Endothelial cell of umbilical vein (primary cell): ENCODE data around the gene HIP1. TPM values are rescaled to one million over a fixed set of nuclear protein-coding genes. Genes with fewer than 3 reads are reported as not detected.
"Not testable (repeated sequence)": the region's sequence is repeated elsewhere in the genome, so short reads cannot be mapped to it uniquely, and the experiment has no call there.

ENCODE experiments used
- BruUV-seq: library from RNA; stranded (reverse); fragments of 400-500 nt; replicated peaks from 2 replicates; lab custom pipeline; 2021; lab: Mats Ljungman, UMichigan
- CTCF ChIA-PET: fragments of 300-600, 350-600 bp; sonication (Branson Sonifier 250); formaldehyde crosslinking; loops from one replicate; lab custom pipeline; 2021; ENCODE audit warnings: antibody characterized with exemption, inconsistent platforms; lab: Charles Lee
- POLR2A ChIA-PET: fragments of 300-600, 350-600 bp; sonication (Branson Sonifier 250); formaldehyde crosslinking; loops from one replicate; lab custom pipeline; 2021; ENCODE audit warnings: antibody characterized with exemption, inconsistent platforms; lab: Charles Lee
- DNase-seq: peaks from one replicate; pipeline ENCODE4 v3.0.0-alpha.2; 2011; ENCODE audit warnings: low read depth, low spot score
- FAIRE-seq: peaks from 2 replicates; lab custom pipeline; 2011; peaks lifted over from hg19 to GRCh38; lab: Jason Lieb, UNC
- H2AFZ ChIP-seq: 2 replicates; pipeline ENCODE4 v1.6.0; 2012; ENCODE audit warnings: low read depth, low read length, control low read depth, inconsistent platforms
- H3K27ac ChIP-seq: 2 replicates; pipeline ENCODE4 v1.5.1; 2011; ENCODE audit warnings: low read depth, mild to moderate bottlenecking, control low read depth, low read length, moderate library complexity; ENCODE audit not compliant: insufficient read depth
- H3K27me3 ChIP-seq, 2 experiments: 2 replicates each; pipeline versions ENCODE4 v1.6.0 to v1.6.1; 2011; ENCODE audit warnings: low read length in 2 of 2, mixed read lengths in 1 of 2; ENCODE audit not compliant: control insufficient read depth in 2 of 2, insufficient read depth in 2 of 2
- H3K36me3 ChIP-seq, 2 experiments: 2 replicates in 1 of 2; 3 replicates in 1 of 2; pipeline ENCODE4 v1.5.1; 2011; ENCODE audit warnings: low read length in 2 of 2, mild to moderate bottlenecking in 1 of 2, moderate library complexity in 1 of 2; ENCODE audit not compliant: control insufficient read depth in 2 of 2, insufficient read depth in 2 of 2; ENCODE audit errors: extremely low read depth in 1 of 2
- H3K4me1 ChIP-seq: 3 replicates; pipeline ENCODE4 v1.5.1; 2011; ENCODE audit warnings: mild to moderate bottlenecking, low read length; ENCODE audit not compliant: control insufficient read depth, insufficient read depth; ENCODE audit errors: extremely low read depth
- H3K4me2 ChIP-seq: 2 replicates; pipeline ENCODE4 v1.6.1; 2011; ENCODE audit warnings: low read length, control low read depth, mixed read lengths; ENCODE audit not compliant: insufficient read depth
- H3K4me3 ChIP-seq, 3 experiments: fragments of 200-600 bp in 1 of 3; sonication (generic), shearing (Covaris generic) in 1 of 3; replicated peaks in 1 of 3; 2 replicates each; pipeline ENCODE4 v1.5.1; 2011 to 2016; ENCODE audit warnings: control low read depth in 3 of 3, low read length in 3 of 3, mild to moderate bottlenecking in 2 of 3, inconsistent platforms in 1 of 3, low read depth in 1 of 3, moderate library complexity in 1 of 3; ENCODE audit not compliant: insufficient read depth in 1 of 3
- H3K79me2 ChIP-seq: 2 replicates; pipeline ENCODE4 v1.6.0; 2012; ENCODE audit warnings: low read length, inconsistent platforms; ENCODE audit not compliant: control insufficient read depth, insufficient read depth
- H3K9ac ChIP-seq: replicated peaks from 2 replicates; pipeline ENCODE3; 2011; ENCODE audit warnings: low read length, control low read depth; ENCODE audit not compliant: insufficient read depth; ENCODE audit errors: extremely low read depth
- H3K9me1 ChIP-seq: replicated peaks from 3 replicates; pipeline ENCODE4 v1.6.0; 2011; ENCODE audit warnings: mild to moderate bottlenecking, low read length; ENCODE audit not compliant: control insufficient read depth, insufficient read depth; ENCODE audit errors: extremely low read depth
- H3K9me3 ChIP-seq: replicated peaks from 2 replicates; pipeline ENCODE4 v1.5.1; 2012; ENCODE audit warnings: low read length, inconsistent platforms; ENCODE audit not compliant: control insufficient read depth, insufficient read depth
- H4K20me1 ChIP-seq: replicated peaks from 2 replicates; pipeline ENCODE3; 2011; ENCODE audit warnings: mild to moderate bottlenecking, low read length; ENCODE audit not compliant: control insufficient read depth, insufficient read depth; ENCODE audit errors: extremely low read depth
- CTCF ChIP-seq, 2 donors: IDR thresholded peaks; 1 replicate in 1 of 2; 2 replicates in 1 of 2; pipeline ENCODE4 v1.5.1; 2011; ENCODE audit warnings: low read length in 2 of 2, mild to moderate bottlenecking in 2 of 2, moderate library complexity in 2 of 2, control low read depth in 1 of 2, inconsistent platforms in 1 of 2, low read depth in 1 of 2; ENCODE audit not compliant: insufficient read depth in 1 of 2; ENCODE audit errors: extremely low read depth in 1 of 2
- EZH2 ChIP-seq: IDR thresholded peaks from 2 replicates; pipeline ENCODE4 v1.6.1; 2012; ENCODE audit warnings: borderline replicate concordance, low read depth, mild to moderate bottlenecking, moderate library complexity, low read length, inconsistent platforms; ENCODE audit not compliant: severe bottlenecking
- MAX ChIP-seq: IDR thresholded peaks from 2 replicates; pipeline ENCODE4 v1.6.1; 2011; ENCODE audit not compliant: insufficient read depth, insufficient read length
- MYC ChIP-seq: IDR thresholded peaks from one replicate; pipeline ENCODE4 v1.6.1; 2011; ENCODE audit warnings: mild to moderate bottlenecking, low read depth, low read length
- POLR2A ChIP-seq: IDR thresholded peaks from 2 replicates; pipeline ENCODE4 v1.6.1; 2012; ENCODE audit warnings: low read depth, mild to moderate bottlenecking, control low read depth, low read length
- dilution Hi-C: fragments of 300-500 bp; cut with MboI; formaldehyde crosslinking; loops from one replicate; pipeline ENCODE4 v1.15.0; 2019; ENCODE audit warnings: low sequenced_read_pairs; ENCODE audit not compliant: extremely low pct_ligation_motif_present
- intact Hi-C: fragments of 100-400 bp; cut with micrococcal nuclease; formaldehyde crosslinking; loops from one replicate; pipeline ENCODE4 v1.10.0; 2022
- polyA plus RNA-seq, 4 experiments: library from polyadenylated mRNA; depleted of rRNA in 3 of 4; stranded (reverse) in 3 of 4; unstranded in 1 of 4; fragments of >200 nt; gene quantifications; 2 replicates each; pipeline versions ENCODE4 v1.2.1 to v1.2.3, GENCODE V29; 2011 to 2012; ENCODE audit warnings: missing spikeins in 1 of 4
- total RNA-seq: library from RNA; stranded (reverse); gene quantifications from 2 replicates; pipeline ENCODE4 v1.2.3, GENCODE V29; 2021

Gene HIP1
- total and polyA plus RNA-seq, 2 donors (not counting 3 experiments of a cell fraction or from before 2014, with no cell fraction given), result 23.7 to 47.6 TPM

GRCh38 chr7:75686551-75686950, 52.2 kb downstream of the HIP1 start:
- Histone ChIP-seq H3K9me1 (no peaks in the 10 kb centered on the region), H3K4me2 (no peak overlapping the region), H2AFZ (no peak overlapping the region), H3K27me3 (no peaks in the 10 kb centered on the region), H4K20me1 (no peaks in the 10 kb centered on the region), H3K4me1 (no peaks in the 10 kb centered on the region), H3K27ac (no peak overlapping the region), H3K9ac (no peak overlapping the region), H3K36me3 (no peaks in the 10 kb centered on the region), H3K9me3 (no peaks in the 10 kb centered on the region), H3K4me3 (no peak overlapping the region), H3K79me2 (no peaks in the 10 kb centered on the region)
- TF ChIP-seq EZH2, result no peak
- TF ChIP-seq MYC, result no peak
- TF ChIP-seq POLR2A, result no peak
- no peak for TF ChIP-seq CTCF (IDR thresholded peaks at IDR 0.05; ENCODE audit: extremely low read depth in 1 of 2, insufficient read depth in 1 of 2, low read depth in 1 of 2, low read length in 2 of 2)
- no peak for TF ChIP-seq MAX
- ChIA-PET POLR2A (no interaction called here), CTCF (no interaction called here)
- FAIRE-seq, result no peak
- DNase-seq, result no peak
- intact Hi-C loops (no loop called here), dilution Hi-C loops (no loop called here)
- no TSS peak for BruUV-seq

- H3K4me1 ChIP-seq, dilution Hi-C loops, FAIRE-seq, H3K9me3 ChIP-seq, H3K79me2 ChIP-seq, H2AFZ ChIP-seq, POLR2A ChIA-PET, H3K9me1 ChIP-seq, H3K4me3 ChIP-seq, H3K9ac ChIP-seq, H3K27ac ChIP-seq, H3K36me3 ChIP-seq, BruUV-seq, DNase-seq, H4K20me1 ChIP-seq, H3K4me2 ChIP-seq, H3K27me3 ChIP-seq: not testable (repeated sequence)
- intact Hi-C loops, result loop anchor here (1.0 kb wide), 1 partner anchor 20 kb away; no protein-coding TSS in a partner anchor
- CTCF ChIA-PET, result interaction anchor here (1.0 kb wide), 1 partner anchor 36 kb away, joined by 3 read pairs; no protein-coding TSS in a partner anchor
Observed at GRCh38 chr7:75682052-75682451, 56.7 kb downstream of the HIP1 start.
